Stimulated activated CD8-positive, alpha-beta memory T cell treated with anti-CD3 and anti-CD28 coated beads, Interleukin-4, amount 100 ng/mL, for 4 hours (primary cell): ENCODE data around the gene PLA2G2C.

Experiments
- DNase-seq, 2 donors: peaks; one replicate each; pipeline ENCODE4 v3.0.0-alpha.2; 2020; ENCODE audit warnings: low read depth in 2 of 2, low spot score in 1 of 2

The PLA2G2C gene

GRCh38 chr1:20158358-20159070 lies 27.8 kb downstream of the PLA2G2C start:
- no peak for DNase-seq

GRCh38 chr1:20154301-20154831 lies 32.0 kb downstream of the PLA2G2C start:
- DNase-seq: no peak

DNA sequence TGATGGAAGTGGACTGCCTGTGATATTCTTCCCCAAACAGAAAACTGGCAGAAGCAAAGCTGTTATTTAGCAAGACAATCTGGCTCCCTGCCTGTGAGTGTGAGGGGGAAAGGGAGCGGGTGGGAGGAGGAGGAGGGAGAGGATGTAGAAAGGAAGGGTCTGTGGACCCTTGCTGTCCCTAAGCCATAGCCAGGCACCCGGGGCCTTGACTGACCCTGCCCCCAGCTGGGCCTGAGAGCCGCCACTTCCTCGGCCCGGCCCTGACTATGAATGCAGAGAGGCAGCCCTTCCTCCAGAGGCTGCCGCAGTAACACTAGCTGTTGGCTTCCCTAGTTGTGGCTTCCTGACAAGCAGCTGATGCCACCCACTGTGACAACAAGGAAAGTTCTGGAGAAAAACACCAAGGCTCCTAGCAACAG lies 33.3 kb downstream of the PLA2G2C start:
- DNase-seq: no peak

GRCh38 chr1:20152599-20152930 lies 33.8 kb downstream of the PLA2G2C start:
- no peak for DNase-seq

GRCh38 chr1:20151906-20152598 lies 34.3 kb downstream of the PLA2G2C start:
- peak; percentile 51 to 62 for DNase-seq

DNA sequence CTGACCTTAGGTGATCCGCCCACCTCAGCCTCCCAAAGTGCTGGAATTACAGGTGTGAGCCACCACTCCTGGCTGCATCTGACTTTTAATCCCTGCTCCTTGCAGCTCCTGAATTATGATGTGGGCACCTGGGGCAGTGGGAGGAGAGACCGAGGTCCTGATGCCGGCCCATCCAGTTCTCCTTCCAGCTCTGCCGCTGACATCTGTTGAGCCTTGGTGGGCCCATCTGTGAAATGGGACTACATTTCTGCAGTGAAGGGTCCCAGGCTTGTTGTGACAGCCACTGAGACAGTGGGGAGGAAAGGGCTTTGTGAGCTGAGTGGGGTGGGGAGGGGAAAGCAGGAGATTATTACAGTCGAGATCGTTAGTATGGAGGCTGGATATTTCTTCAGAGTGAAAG lies 35.3 kb downstream of the PLA2G2C start:
- no peak for DNase-seq

- no peak for DNase-seq
Measured at GRCh38 chr1:20150326-20150705, 36.0 kb downstream of the PLA2G2C start.

DNA sequence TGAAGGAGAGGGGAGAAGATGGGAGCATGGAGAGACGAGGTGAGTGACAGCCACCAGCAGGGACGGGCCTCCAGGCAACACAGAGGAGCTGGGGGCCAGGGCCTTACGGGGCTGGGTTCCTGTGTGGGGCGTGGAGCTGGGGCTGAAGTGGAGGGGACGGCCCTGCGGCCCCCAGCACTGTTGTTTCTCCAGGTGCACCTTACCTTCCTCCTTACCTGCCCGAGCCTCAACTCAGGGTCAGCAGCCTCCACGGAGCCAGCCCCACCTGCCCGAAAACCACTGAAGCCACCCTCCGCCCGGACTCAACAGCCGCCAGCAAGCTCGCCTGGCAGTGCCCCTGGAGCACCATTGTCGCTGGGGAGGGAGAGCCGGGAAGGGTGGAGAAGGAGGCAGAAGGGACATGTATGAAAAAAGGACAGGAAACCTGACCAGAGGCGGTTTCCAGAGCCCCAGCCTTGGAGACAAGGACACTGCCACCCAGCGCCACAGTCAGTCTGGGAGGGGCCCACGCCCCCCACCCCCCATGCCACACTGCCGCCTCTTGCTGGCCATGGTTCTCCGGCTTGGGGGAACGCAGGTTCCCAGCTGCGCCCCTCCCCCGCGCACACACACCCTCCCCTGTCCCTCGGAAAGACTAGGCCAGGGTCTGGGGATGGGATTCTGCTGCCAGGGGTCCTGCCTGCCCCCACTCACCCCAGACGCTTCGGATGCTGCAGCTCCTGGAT lies 36.6 kb downstream of the PLA2G2C start:
- no peak for DNase-seq

DNA sequence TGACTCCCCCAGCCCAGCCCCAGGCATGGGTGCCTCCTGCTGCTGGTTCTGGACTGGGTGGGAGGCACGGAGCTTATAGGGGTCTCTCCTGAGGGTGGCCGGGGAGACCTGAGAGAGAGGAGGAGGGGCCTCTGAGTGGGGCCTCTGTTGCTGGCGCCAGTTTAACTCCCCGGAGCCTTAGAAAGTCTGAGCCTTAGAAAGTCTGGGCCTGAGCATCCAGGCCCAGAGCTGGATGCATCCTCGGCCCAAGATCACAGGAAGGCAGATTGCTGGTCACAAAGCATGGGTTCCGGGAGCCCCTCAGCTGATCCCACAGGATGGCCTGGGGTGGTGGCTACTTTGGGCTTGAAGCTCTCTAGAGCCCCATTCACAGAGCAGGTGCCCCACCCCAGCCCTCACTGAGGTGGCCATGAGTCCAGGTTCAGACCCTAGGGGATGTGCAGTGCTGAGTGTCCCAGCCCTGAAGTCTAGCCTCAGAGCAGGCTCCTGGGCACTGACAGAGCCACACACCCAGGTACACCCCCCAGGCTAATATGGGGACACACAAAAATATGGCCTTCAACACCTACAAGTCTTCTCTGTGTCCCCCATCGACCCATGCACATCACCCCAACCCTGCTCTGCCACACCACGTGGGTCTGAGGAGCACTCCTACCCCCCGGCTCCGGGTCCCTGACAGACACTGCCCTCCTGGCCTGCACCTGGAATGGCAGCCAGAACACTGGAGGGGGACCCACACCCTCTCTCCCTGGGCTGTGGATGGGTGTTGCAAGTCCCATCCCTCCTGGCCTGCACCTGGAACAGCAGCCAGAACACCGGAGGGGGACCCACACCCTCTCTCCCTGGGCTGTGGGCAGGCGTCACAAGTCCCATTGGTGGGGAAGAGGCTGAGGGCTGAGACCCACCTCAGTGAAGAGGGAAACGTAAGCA lies 37.5 kb downstream of the PLA2G2C start:
- no peak for DNase-seq

DNA sequence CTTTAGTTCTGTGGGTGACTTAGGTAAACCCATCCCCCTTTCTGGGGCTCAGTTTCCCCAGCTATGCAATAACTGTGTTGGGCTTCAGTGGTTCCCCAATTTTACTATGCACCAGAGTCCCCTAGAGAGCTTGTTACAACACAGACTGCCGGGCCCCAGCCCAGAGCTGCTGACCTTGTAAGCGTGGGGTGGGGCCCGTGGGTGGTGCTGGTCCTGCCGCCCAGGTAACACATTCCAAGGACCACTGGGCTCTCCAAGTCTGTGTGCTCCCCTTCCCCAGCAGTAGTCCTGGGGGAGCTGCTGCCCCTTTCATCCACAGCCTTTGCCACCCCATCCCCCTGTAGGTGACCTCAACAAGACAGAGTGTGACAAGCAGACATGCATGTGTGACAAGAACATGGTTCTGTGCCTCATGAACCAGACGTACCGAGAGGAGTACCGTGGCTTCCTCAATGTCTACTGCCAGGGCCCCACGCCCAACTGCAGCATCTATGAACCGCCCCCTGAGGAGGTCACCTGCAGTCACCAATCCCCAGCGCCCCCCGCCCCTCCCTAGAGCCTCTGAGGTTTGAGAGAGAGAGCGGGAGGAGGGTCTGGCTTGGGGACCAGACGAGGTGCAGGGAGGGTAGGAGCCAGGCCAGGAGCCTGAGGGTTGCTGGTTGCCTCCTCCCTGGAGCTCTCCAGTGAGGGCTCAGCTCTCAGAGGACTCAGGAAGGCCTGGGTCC lies 38.3 kb downstream of the PLA2G2C start:
- DNase-seq: no peak

DNA sequence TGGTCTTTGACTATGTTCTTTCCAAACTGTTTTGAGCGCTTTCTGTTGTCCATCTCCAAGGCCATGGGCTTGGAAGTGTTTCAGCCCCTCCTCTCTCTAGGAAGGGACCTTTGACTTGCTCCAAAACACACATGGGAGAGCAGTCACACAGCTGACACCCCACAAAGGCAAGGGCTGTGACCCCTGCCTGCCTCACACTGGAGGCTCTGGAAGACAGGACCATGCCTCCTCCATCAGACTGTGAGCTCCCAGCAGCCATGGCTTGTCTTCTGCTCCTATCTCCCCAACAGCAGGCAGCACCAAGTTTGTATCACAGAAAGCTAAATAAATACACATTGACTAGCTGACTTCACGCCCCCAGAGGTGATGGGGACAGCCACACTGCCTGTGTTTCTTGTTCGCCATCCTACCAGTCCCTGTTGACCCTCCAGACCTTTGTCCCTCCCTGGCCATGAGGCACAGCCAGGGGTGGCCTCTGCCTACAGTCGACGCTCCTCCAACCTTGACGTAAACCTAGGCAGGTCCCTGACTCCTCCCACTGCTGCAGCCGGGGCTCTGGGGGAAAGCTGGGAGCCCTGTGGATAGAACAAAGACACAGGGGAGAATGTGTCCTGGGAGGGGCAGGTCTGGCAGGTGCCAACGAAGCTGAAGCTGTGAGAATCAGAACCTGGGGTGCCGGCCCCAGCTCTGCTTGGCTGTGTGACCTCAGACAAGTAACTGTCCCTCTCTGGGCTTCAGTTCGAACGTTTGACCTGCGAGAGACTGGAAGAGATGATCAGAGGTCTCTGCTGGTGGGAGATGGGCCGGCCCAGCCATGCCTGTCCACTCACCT lies 42.4 kb downstream of the PLA2G2C start:
- no peak for DNase-seq

- DNase-seq: no peak
Measured at GRCh38 chr1:20143318-20143717, 43.0 kb downstream of the PLA2G2C start.

- no peak for DNase-seq
Measured at GRCh38 chr1:20142001-20142710, 44.2 kb downstream of the PLA2G2C start.

DNA sequence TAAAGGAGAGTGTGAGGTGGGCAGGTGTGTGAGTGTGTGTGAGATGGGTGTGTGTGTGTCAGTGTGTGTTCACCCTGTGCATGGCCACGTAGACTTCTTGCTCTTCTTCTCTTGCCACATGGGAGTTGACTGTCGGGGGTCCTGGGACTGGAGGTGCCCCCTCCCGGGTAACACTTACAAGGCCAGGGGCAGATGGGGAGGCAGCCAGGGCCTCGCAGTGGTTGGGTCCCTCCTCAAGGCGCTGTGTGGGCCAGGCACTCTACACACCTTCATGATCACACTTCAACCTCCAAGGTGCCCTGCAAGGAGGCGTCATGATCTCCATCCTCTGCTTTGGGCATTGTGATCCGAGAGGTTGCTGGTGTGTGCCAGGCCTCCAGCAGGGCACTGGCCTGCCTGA lies 44.9 kb downstream of the PLA2G2C start:
- no peak for DNase-seq

GRCh38 chr1:20141001-20141400 lies 45.3 kb downstream of the PLA2G2C start:
- no peak for DNase-seq

- DNase-seq: no peak
Measured at GRCh38 chr1:20139776-20140612, 46.3 kb downstream of the PLA2G2C start.

DNA sequence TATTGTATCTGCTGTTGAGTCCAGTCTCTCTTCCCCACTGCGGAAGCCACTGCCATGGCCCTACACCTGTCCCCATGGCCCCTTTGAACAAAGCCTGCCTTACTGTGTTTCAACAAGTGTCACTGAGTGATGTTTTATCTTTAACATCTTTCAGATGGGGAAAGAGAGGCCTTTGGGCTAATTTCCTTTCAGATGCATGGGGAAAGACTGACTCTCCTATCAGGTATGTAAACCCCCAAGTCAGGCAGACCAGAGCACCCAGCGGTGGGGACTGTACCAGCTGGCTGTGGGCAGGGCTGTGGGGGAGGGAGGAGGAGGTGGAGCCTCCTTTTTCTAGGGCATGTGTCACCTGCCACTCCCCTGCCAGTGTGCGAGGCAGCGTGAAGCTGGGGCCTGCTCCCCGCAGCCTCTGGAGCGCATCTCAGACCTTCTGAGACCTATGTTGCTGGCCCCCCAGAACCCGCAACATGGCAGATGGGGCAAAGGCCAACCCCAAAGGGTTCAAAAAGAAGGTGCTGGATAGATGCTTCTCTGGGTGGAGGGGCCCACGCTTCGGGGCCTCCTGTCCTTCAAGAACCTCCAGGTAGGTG lies 47.3 kb downstream of the PLA2G2C start, which contains the start of gene PLA2G2F:
PLA2G2F (plus strand) TSS at position 363 of the 590 bp plus-strand sequence; CDS start at position 468, 105 bp downstream.
- DNase-seq: no peak
